Epithelial cell of esophagus (primary cell): ENCODE data around the gene SIDT2.

Experiments used
- DNase-seq: peaks from one replicate; pipeline ENCODE4 v3.0.0; 2010; ENCODE audit warnings: low read depth
- H3K4me3 ChIP-seq: 2 replicates; pipeline ENCODE4 v1.5.1; 2011; ENCODE audit warnings: mild to moderate bottlenecking, low read length, control low read depth
- TF ChIP-seq, protein P1 (sequence below): IDR thresholded peaks from 2 replicates; pipeline ENCODE4 v1.5.1; 2011; ENCODE audit warnings: low read depth, mild to moderate bottlenecking, low read length, control low read depth, inconsistent platforms; ENCODE audit not compliant: insufficient read depth; ENCODE audit errors: missing control alignments

The SIDT2 gene

DNA sequence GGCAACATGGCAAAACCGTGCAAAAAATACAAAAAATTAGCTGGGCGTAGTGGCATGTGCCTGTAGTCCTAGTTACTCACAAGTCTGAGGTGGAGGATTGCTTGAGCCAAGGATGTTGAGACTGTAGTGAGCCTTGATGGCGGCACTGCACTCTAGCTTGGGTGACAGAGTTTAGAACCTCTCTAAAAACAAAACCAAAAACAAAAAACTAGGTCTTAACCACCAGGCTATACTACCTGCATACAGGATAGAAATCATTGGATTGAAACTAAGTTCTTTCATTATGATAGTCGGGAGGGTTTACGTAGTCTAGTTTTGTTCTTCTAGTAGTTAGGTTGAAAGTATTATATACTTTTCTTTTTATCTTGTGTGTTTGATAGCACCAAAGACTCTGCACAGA lies 59.7 kb downstream of the SIDT2 start:
- TF ChIP-seq, protein P1, sequence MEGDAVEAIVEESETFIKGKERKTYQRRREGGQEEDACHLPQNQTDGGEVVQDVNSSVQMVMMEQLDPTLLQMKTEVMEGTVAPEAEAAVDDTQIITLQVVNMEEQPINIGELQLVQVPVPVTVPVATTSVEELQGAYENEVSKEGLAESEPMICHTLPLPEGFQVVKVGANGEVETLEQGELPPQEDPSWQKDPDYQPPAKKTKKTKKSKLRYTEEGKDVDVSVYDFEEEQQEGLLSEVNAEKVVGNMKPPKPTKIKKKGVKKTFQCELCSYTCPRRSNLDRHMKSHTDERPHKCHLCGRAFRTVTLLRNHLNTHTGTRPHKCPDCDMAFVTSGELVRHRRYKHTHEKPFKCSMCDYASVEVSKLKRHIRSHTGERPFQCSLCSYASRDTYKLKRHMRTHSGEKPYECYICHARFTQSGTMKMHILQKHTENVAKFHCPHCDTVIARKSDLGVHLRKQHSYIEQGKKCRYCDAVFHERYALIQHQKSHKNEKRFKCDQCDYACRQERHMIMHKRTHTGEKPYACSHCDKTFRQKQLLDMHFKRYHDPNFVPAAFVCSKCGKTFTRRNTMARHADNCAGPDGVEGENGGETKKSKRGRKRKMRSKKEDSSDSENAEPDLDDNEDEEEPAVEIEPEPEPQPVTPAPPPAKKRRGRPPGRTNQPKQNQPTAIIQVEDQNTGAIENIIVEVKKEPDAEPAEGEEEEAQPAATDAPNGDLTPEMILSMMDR, result no peak
- DNase-seq, result no peak

DNA sequence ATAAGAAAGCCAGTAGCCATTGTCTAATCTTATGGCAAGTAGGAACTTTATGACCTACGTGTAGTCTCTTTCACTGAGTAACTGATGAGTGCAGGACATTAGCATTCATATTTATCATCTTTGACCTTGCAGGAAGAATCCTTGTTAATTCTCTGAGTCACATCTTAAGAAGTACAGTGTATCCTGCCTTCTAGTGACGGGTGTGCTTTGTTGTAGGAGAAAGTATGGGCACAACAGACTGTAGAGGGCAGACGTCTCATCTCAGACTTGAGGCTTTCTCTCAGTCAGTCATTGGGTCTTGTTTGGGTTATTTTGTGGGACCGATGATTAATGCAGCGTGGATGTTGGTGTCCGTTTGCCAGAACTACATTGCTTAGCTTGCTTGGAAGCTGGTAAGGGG lies 60.8 kb downstream of the SIDT2 start:
- TF ChIP-seq, protein P1, result peak; percentile 49
- DNase-seq, result peak; percentile 82
- no peak overlapping the region for H3K4me3 ChIP-seq

More for the DNA sequence above, 59.7 kb downstream of the SIDT2 start:
- no peak overlapping the region for H3K4me3 ChIP-seq
